Activated naive CD4-positive, alpha-beta T cell treated with anti-CD3 and anti-CD28 coated beads, Interleukin-2, amount 10 ng/mL, durations not matched to agents 5 hours and 36 hours (primary cell): ENCODE results near the gene OR7A5. TPM values are rescaled to one million over a fixed set of nuclear protein-coding genes. Genes with fewer than 3 reads are reported as not detected.

ENCODE experiments used
- total RNA-seq, 2 experiments: library from RNA; stranded (reverse); gene quantifications; one replicate each; pipeline ENCODE4 v1.2.3, GENCODE V29; 2021

OR7A5 gene
- total RNA-seq = not detected

GRCh38 chr19:14835011-14835410 is at the start of gene OR7A5, which contains the start of gene OR7C1:
TSS of gene OR7A5 (minus strand) at chr19:14835185. CDS start at chr19:14828241, 6,944 bp downstream.
TSS of gene OR7C1 (minus strand) at chr19:14835185. CDS start at chr19:14800136, 35,049 bp downstream.

GRCh38 chr19:14848822-14849221 is 13.8 kb upstream of the OR7A5 start, which contains the start of gene OR7A10:
TSS of gene OR7A10 (minus strand) at chr19:14848922. CDS start at chr19:14841877, 7,045 bp downstream.

GRCh38 chr19:14778110-14778845 is 56.7 kb downstream of the OR7A5 start, which contains the start of gene ADGRE2:
TSS of gene ADGRE2 (minus strand) at chr19:14778560. CDS start at chr19:14776756, 1,804 bp downstream.

Other genes starting within 250 kb of the OR7A5 start
- gene ADGRE3, start 160.3 kb downstream of the OR7A5 start, total RNA-seq = not detected
- gene ZNF333, start 145.1 kb downstream of the OR7A5 start, total RNA-seq = 10 to 100 TPM; 13.5 to 14.5 TPM
- gene ADGRE2, start 56.6 kb downstream of the OR7A5 start, total RNA-seq = under 1 TPM; 0.45 to 0.51 TPM
- not detected for gene OR7C1, start within 50 bp of the OR7A5 start, total RNA-seq
- not detected for gene OR7A10, start 13.7 kb upstream of the OR7A5 start, total RNA-seq
- not detected for gene OR7A17, start 50.9 kb upstream of the OR7A5 start, total RNA-seq
- not detected for gene OR7C2, start 106.3 kb upstream of the OR7A5 start, total RNA-seq
- not detected for gene SLC1A6, start 144.7 kb upstream of the OR7A5 start, total RNA-seq
- not detected for gene CASP14, start 214.3 kb upstream of the OR7A5 start, total RNA-seq
- gene OR1I1, start 247.0 kb upstream of the OR7A5 start, total RNA-seq = not detected